Spinal cord (tissue), 10 donors: Measurements from ENCODE around the gene BBLN. TPM values are rescaled to one million over a fixed set of nuclear protein-coding genes. Genes with fewer than 3 reads are reported as not detected.
"Not testable (repeated sequence)": the region's sequence is repeated elsewhere in the genome, so short reads cannot be mapped to it uniquely, and the experiment has no call there.

Experiments
- DNase-seq, 6 donors: peaks; one replicate each; pipeline versions ENCODE4 v3.0.0 to v3.0.0-alpha.2; 2013 to 2015; ENCODE audit warnings: low spot score in 6 of 6, low read depth in 4 of 6
- H3K27ac ChIP-seq: one replicate; pipeline ENCODE4 v1.5.1; 2013; ENCODE audit warnings: low read depth, low read length, control low read depth
- H3K27me3 ChIP-seq: one replicate; pipeline ENCODE4 v1.6.1; 2013; ENCODE audit warnings: low read length; ENCODE audit not compliant: control insufficient read depth, insufficient read depth
- H3K36me3 ChIP-seq: one replicate; pipeline ENCODE4 v1.6.1; 2013; ENCODE audit warnings: low read length; ENCODE audit not compliant: control insufficient read depth, insufficient read depth
- H3K4me1 ChIP-seq: one replicate; pipeline ENCODE4 v1.6.1; 2013; ENCODE audit warnings: low read length; ENCODE audit not compliant: control insufficient read depth, insufficient read depth
- H3K4me3 ChIP-seq: one replicate; pipeline ENCODE4 v1.5.1; 2013; ENCODE audit warnings: low read depth, low read length, control low read depth
- H3K9me3 ChIP-seq: one replicate; pipeline ENCODE4 v1.6.1; 2013; ENCODE audit warnings: low read length; ENCODE audit not compliant: control insufficient read depth, insufficient read depth
- WGBS: methylation state at CpG from one replicate; pipeline ENCODE4 v1.1.5; 2013; ENCODE audit warnings: missing lambda C conversion rate; ENCODE audit not compliant: insufficient coverage; 5-methylcytosine and 5-hydroxymethylcytosine counted together
- long read RNA-seq, 4 donors: transcript quantifications; one replicate each; lab custom pipeline, GENCODE V29; 2026
- polyA plus RNA-seq, 2 donors: library from polyadenylated mRNA; unstranded; fragments of 120-200 nt; gene quantifications; one replicate each; pipeline ENCODE4 v1.2.1, GENCODE V29; 2013; ENCODE audit not compliant: insufficient read length in 2 of 2
- total RNA-seq, 2 donors: library from RNA; depleted of rRNA in 1 of 2; stranded (reverse); fragments of 120-200 nt in 1 of 2; fragments of >200 nt in 1 of 2; gene quantifications; one replicate each; pipeline versions ENCODE4 v1.2.3 to v1.2.4, GENCODE V29; 2013 to 2014
- donor health status: healthy.

The BBLN gene, protein sequence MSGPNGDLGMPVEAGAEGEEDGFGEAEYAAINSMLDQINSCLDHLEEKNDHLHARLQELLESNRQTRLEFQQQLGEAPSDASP
- total RNA-seq, result 100 to 1,000 TPM in 1 of 2 donors, 10 to 100 TPM in 1; 35.6 to 144 TPM
- polyA plus RNA-seq, result 100 to 1,000 TPM; 203 to 210 TPM
- long read RNA-seq, donor 1, transcript C9orf16-201 (2 exons, 713 nt), result major isoform, 114 of 179 reads
- long read RNA-seq, donor 1, partial matches to known transcripts, result 64 of 179 reads
- long read RNA-seq, donor 1, other reads (novel, unspliced or antisense), result 0 of 179 reads
- long read RNA-seq, donor 2, transcript C9orf16-201 (2 exons, 713 nt), result major isoform, 109 of 121 reads
- long read RNA-seq, donor 2, partial matches to known transcripts, result 12 of 121 reads
- long read RNA-seq, donor 2, other reads (novel, unspliced or antisense), result 0 of 121 reads
- long read RNA-seq, donor 3, transcript C9orf16-201 (2 exons, 713 nt), result major isoform, 72 of 82 reads
- long read RNA-seq, donor 3, partial matches to known transcripts, result 10 of 82 reads
- long read RNA-seq, donor 3, other reads (novel, unspliced or antisense), result 0 of 82 reads
- long read RNA-seq, donor 4, transcript C9orf16-201 (2 exons, 713 nt), result major isoform, 52 of 160 reads
- long read RNA-seq, donor 4, partial matches to known transcripts, result 83 of 160 reads
- long read RNA-seq, donor 4, other reads (novel, unspliced or antisense), result 25 of 160 reads

DNA sequence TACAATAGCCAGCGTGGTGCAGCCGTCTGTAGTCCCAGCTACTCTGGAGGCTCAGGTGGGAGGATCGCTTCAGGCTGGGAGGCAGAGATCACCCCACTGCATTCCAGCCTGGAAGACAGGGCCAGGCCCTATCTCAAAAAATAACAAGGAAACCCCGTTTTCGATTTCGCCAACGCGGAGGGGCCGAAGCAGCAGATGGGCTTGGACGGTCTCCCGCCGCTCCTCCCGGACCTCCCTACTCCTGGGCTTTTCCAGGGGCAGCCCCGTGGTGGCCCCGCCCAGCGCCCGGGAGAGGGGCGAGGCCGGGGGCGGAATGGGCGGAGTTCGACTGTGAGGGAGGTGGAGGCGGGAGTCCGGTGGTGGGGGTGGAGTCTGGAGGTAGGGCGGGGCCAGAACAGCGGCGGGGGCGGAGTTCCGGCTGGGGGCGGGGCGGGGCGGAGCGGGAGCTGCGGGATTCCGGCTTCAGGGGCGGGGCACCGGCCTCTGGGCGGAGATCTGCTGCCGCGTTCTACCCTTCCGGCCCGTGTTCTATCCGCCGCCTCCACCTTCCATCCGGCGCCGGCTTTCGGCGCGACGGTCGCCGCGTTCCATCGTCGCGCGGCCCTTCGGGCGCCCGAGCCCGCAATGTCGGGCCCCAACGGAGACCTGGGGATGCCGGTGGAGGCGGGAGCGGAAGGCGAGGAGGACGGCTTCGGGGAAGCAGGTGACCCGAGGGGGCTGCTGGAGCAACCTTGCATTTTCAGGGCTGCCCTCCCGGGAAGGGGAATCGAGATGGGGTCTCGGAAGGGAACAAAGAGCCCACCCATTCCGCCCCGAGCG is at the start of gene BBLN:
BBLN (plus strand) TSS at position 482 of the 819 bp plus-strand sequence; CDS start at position 625, 143 bp downstream.
- under 1% methylated on average over 68 of the region's 77 CpGs for WGBS
- peak; percentile 68 to 97 (median 86) for DNase-seq
- H3K27ac ChIP-seq, result peak within 1 kb of the TSS; percentile 54
- H3K4me3 ChIP-seq, result peak within 1 kb of the TSS; percentile 67
- H3K4me1 ChIP-seq, result peaks cover 26% of the 10 kb centered on the region
- H3K9me3 ChIP-seq, result no peaks in the 10 kb centered on the region
- no peaks in the 10 kb centered on the region for H3K27me3 ChIP-seq
- peaks cover 32% of the 10 kb centered on the region for H3K36me3 ChIP-seq

DNA sequence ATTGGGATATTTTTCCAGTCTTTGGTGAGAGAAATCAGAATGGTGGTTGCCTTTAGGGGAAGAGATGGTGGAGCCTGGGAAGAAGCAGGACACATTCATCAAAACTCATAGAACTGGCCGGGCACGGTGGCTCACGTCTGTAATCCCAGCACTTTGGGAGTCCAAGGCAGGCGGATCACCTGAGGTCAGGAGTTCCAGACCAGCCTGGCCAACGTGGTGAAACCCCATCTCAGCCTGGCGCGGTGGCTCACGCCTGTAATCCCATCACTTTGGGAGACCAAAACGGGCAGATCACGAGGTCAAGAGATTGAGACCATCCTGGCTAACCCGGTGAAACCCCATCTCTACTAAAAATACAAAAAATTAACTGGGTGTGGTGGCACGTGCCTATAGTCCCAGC is 48.3 kb upstream of the BBLN start:
- not testable (repeated sequence) for H3K9me3 ChIP-seq, DNase-seq, H3K27me3 ChIP-seq, H3K4me1 ChIP-seq, H3K4me3 ChIP-seq, H3K27ac ChIP-seq
- 83% methylated on average over 11 of the region's 12 CpGs for WGBS
- peaks cover 64% of the 10 kb centered on the region for H3K36me3 ChIP-seq

DNA sequence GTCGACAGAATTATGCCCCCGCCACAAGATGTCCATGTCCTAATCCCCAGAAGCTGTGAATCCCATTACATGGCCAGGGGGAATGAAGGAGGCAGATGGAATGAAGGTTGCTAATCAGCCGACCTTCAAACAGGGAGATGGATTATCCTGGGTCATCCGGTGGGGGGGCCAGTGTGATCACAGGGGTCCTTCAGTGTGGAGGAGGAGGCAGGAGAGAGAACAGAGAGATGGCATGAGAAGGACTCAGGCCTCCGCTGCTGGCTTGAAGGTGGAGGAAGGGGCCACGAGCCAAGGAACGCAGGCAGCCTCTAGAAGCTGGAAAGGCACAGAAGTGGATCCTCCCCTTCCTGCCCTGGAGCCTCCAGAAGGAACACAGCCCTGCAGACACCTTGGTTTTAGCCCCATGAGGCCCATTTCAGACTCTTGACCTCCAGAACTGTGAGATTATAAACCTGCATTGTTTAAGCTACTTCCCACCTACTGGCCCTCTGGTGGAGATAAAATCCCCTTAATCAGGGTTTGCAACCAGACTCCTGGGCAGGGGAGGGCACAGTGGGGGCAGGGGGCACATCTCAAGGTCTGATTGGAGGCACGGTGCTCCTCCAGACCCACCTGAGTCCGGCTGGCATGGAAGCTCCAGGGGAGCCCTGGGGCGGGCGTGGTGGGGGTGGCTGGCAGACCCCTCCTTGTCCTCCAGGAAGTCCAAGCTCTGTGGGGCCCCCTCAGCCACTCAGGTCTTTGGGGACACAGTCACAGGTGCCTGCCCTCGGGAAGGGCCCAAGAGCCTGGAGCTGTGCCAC is 46.3 kb upstream of the BBLN start:
- H3K27ac ChIP-seq, result no peak overlapping the region
- H3K4me3 ChIP-seq, result no peak overlapping the region
- no peaks in the 10 kb centered on the region for H3K9me3 ChIP-seq
- H3K4me1 ChIP-seq, result peaks cover 14% of the 10 kb centered on the region
- no peak for DNase-seq
- peaks cover 44% of the 10 kb centered on the region for H3K36me3 ChIP-seq
- H3K27me3 ChIP-seq, result no peaks in the 10 kb centered on the region
- WGBS, result 94% methylated on average over 10 of the region's 12 CpGs

DNA sequence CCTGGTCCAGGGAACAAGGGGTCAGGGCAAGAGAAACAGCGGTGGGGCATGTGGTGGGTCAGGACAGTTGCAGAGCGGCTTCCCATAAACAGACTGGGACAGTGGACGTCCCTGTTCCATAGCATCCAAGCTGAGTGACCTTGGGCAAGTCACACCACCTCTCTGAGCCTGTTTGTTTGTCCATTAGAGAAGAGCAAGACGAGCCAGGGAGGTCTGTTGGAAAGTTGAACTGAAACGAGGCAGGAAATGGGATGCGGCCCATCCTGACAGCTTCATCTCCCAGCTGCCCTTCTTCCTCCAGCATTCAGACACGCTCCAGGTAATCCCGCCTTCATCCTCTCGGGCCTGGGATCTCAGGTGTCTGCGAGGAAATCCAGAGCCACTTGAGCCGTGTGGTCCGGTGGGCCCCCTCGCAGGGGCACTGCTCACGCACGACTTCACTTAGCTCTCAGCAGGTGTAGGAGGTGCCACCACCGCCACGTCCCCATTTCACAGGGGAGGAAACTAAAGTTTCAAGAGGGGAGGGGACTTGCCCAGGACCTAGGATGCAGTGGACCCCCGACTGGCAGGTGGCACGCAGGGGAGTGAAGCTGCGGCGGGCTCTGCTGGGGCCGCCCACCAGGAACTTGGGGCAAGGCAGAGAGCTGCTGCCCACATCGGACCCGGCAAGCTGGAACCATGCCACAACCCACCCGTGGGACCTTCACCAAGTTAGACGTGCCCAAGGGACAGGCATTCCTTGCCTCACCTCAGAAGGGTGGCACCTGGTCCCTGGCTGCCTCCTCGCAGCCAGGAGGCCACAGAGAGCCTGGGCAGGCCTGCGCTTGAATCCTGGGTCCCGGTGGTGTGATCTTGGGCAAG is 45.5 kb upstream of the BBLN start:
- Histone ChIP-seq H3K36me3 (peaks cover 45% of the 10 kb centered on the region), H3K4me3 (no peak overlapping the region), H3K4me1 (peaks cover 12% of the 10 kb centered on the region), H3K27ac (no peak overlapping the region), H3K27me3 (no peaks in the 10 kb centered on the region), H3K9me3 (no peaks in the 10 kb centered on the region)
- no peak for DNase-seq
- 89% methylated on average over 29 of the region's 29 CpGs for WGBS

DNA sequence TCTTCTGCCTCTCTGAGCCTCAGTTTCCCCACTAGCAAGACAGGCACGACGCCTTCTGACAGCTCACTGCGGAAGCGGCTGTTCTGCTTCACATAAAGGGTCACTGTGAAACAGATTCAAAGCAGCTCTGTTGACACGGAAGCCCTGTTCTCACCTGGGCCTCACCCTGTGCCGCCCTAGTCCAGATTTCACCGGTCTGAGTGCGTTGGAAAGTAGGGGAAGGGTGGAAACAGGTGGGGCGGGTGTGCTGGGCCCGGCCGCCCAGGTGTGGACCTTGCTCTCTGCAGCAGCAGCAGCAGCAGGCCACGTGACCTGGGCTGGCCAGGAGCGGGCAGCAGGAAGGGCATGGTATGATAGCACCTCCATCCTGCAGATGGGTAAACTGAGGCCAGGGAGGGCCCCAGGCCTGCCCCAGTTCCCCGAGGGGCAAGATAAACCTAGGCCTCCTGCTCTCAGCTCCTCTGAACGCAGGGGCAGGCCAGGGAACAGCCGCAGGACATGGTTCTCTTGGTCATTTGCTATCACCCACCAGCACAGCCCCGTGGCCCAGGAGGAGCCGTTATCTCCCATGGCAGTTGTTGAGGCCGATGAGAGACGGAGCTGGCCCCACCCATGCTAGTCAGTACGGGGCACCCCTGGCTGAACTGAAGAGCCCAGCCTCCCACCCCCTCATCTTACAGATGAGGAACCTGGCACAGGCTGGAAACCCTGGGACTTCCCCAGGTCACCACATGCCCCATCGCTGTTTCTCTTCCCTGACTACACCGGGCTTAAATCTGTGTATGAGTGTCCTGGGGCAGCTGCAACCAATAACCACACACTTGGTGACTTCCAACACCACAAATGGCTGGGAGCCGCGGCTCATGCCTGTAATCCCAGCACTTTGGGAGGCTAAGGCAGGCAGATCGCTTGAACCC is 44.6 kb upstream of the BBLN start:
- Histone ChIP-seq H3K4me1 (peaks cover 12% of the 10 kb centered on the region), H3K27ac (no peak overlapping the region), H3K27me3 (no peaks in the 10 kb centered on the region), H3K9me3 (no peaks in the 10 kb centered on the region), H3K36me3 (peaks cover 47% of the 10 kb centered on the region), H3K4me3 (no peak overlapping the region)
- WGBS, result 93% methylated on average over 24 of the region's 26 CpGs
- no peak for DNase-seq

DNA sequence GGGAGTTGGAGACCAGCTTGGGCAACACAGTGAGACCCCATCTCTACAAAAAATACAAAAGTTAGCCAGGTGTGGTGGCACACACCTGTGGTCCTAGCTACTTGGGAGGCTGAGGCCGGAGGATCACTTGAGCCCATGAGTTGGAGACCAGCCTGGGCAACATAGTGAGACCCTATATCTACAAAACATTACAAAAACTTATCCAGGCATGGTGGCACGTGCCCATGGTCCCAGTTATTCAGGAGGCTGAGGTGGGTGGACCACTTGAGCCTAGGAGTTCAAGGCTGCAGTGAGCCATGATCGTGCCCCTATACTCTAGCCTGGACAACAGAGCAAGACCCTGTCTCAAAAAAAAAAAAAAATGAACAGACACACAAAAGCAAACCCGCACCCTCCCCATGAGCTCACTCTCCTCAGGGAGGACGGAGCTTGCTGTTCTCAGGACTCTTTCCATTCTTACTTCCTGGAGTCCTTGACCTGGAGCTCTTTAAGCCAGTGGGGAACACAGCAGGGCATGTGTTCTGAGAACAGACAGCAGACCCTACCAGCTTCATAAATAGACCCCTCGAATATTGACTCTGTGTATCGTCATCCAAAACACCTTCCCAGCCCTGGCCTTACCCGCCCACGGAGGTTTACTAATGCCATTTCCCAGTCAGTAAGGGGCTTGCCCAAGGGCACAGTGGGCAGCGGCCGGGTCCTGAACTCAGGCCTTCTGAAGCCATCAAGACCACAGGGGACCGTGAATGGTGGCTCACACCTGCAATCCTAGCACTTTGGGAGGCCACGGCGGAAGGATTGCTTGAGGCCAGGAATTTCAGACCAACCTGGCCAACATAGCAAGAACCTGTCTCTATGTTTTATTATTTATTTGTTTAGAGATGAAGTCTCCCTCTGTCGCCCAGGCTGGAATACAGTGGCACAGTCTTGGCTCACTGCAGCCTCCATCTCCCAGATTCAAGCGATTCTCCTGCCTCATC is 43.7 kb upstream of the BBLN start:
- peaks cover 56% of the 10 kb centered on the region for H3K36me3 ChIP-seq
- no peaks in the 10 kb centered on the region for H3K27me3 ChIP-seq
- WGBS, result 94% methylated on average over 12 of the region's 16 CpGs
- no peaks in the 10 kb centered on the region for H3K9me3 ChIP-seq
- H3K4me1 ChIP-seq, result peaks cover 12% of the 10 kb centered on the region
- no peak overlapping the region for H3K4me3 ChIP-seq
- no peak for DNase-seq
- no peak overlapping the region for H3K27ac ChIP-seq

DNA sequence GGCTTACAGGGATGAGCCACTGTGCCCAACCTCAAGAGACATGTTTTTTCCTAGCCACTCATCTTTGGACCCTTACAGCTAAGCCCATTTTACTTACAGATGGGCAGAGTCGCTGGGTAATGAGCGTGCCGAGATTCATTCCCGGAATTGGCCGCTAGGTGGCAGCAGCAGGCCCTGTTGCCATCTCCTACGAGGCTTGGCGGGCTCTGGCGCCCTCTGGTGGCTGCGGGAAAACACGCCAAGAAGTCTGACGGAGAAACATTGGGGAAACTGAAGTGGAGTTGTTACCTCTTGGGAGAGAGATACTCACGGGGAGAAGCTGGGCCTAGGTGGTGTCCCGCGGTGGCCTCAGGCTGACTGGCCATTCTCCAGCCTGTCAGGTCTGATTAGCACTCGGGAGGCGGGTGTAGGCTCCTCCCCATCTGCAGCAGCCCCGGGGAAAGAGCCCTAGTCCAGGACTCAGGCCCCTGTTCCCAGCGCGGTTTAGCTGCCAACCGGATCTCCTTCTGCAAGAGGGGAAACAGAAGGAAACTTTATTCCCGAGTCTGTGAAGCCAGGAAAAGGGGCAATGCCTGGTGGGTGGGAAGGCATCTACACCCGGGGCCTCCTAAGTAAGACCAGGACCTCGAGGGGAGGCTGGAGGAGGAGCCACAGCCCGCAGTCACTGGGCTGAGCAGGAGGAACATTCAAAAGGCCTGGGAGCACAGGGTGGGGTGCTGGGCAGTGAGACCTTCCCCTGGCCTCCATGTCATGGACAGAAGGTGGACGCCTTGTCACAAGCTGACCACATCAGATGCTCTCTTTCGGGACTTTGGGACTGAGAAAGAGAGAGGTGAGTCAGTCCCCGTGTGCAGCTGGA is 42.2 kb upstream of the BBLN start:
- Histone ChIP-seq H3K27ac (peak overlapping the region; percentile 40), H3K4me1 (peaks cover 12% of the 10 kb centered on the region), H3K27me3 (no peaks in the 10 kb centered on the region), H3K36me3 (peaks cover 69% of the 10 kb centered on the region), H3K4me3 (peak overlapping the region; percentile 7), H3K9me3 (no peaks in the 10 kb centered on the region)
- 12% methylated on average over 27 of the region's 27 CpGs for WGBS
- peak; percentile 59 to 97 (median 89) for DNase-seq
